ENCODE data around the gene EPAS1. TPM values are rescaled to one million over a fixed set of nuclear protein-coding genes. Genes with fewer than 3 reads are reported as not detected.

The EPAS1 gene
- total RNA-seq, 1 experiment from 2014 or later = 106 TPM

DNA sequence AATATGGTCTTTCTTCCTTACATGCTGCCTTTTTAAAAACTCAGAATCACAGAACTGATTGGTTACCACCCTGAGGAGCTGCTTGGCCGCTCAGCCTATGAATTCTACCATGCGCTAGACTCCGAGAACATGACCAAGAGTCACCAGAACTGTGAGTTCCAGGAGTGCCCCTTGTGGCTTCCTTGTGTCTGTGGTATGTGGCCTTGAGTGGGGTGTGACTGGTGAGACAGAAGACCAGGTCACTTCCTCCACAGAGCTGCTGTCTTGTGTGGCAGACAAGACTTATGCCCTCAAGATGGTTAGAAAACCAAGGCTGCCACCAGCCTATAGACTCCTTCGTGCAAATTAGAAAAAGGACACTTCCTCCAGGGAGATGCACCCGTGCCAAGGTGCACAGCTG, 72.6 kb downstream of the EPAS1 start:
- POLR2A ChIA-PET = no interaction called here
- 0 out of 2 replicates have a peak, but pooled peaks cover 3% of the 10 kb centered on the region for H3K4me1 ChIP-seq (ENCODE audit: control insufficient read depth, insufficient read depth, low read length)
- H3K27me3 ChIP-seq (ENCODE audit: control insufficient read depth, insufficient read depth, low read length) = no peaks in the 10 kb centered on the region
- in situ Hi-C loops (cut with HindIII; ENCODE audit: low pct_unique_long_range_greater_than_20kb, low sequenced_read_pairs) (no loop called here), intact Hi-C loops (cut with micrococcal nuclease; ENCODE audit: unreplicated experiment) (loop anchor here (5.0 kb wide), 1 partner anchor 377 kb away; no protein-coding TSS in a partner anchor)
- no peaks in the 10 kb centered on the region; the same call in none of the 2 replicates for H3K36me3 ChIP-seq (ENCODE audit: control insufficient read depth, insufficient read depth, low read length)
- CTCF ChIA-PET = no interaction called here
- TF ChIP-seq, protein P1, sequence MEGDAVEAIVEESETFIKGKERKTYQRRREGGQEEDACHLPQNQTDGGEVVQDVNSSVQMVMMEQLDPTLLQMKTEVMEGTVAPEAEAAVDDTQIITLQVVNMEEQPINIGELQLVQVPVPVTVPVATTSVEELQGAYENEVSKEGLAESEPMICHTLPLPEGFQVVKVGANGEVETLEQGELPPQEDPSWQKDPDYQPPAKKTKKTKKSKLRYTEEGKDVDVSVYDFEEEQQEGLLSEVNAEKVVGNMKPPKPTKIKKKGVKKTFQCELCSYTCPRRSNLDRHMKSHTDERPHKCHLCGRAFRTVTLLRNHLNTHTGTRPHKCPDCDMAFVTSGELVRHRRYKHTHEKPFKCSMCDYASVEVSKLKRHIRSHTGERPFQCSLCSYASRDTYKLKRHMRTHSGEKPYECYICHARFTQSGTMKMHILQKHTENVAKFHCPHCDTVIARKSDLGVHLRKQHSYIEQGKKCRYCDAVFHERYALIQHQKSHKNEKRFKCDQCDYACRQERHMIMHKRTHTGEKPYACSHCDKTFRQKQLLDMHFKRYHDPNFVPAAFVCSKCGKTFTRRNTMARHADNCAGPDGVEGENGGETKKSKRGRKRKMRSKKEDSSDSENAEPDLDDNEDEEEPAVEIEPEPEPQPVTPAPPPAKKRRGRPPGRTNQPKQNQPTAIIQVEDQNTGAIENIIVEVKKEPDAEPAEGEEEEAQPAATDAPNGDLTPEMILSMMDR (IDR thresholded peaks at IDR 0.05) = no peak
- TF ChIP-seq, protein P2, sequence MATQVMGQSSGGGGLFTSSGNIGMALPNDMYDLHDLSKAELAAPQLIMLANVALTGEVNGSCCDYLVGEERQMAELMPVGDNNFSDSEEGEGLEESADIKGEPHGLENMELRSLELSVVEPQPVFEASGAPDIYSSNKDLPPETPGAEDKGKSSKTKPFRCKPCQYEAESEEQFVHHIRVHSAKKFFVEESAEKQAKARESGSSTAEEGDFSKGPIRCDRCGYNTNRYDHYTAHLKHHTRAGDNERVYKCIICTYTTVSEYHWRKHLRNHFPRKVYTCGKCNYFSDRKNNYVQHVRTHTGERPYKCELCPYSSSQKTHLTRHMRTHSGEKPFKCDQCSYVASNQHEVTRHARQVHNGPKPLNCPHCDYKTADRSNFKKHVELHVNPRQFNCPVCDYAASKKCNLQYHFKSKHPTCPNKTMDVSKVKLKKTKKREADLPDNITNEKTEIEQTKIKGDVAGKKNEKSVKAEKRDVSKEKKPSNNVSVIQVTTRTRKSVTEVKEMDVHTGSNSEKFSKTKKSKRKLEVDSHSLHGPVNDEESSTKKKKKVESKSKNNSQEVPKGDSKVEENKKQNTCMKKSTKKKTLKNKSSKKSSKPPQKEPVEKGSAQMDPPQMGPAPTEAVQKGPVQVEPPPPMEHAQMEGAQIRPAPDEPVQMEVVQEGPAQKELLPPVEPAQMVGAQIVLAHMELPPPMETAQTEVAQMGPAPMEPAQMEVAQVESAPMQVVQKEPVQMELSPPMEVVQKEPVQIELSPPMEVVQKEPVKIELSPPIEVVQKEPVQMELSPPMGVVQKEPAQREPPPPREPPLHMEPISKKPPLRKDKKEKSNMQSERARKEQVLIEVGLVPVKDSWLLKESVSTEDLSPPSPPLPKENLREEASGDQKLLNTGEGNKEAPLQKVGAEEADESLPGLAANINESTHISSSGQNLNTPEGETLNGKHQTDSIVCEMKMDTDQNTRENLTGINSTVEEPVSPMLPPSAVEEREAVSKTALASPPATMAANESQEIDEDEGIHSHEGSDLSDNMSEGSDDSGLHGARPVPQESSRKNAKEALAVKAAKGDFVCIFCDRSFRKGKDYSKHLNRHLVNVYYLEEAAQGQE (IDR thresholded peaks at IDR 0.05; ENCODE audit: insufficient read depth in 1 of 2, low read depth in 2 of 2, low read length in 1 of 2) = no peak
- no peak for TF ChIP-seq POLR2AphosphoS5 (IDR thresholded peaks at IDR 0.05; ENCODE audit: low read depth, low read length)
- no peak for TF ChIP-seq TCF7L2 (IDR thresholded peaks at IDR 0.05; ENCODE audit: low read depth, low read length)
- no peak for TF ChIP-seq SIN3A (IDR thresholded peaks at IDR 0.05; ENCODE audit: borderline replicate concordance, insufficient read depth, low read depth, low read length)
- H3K4me3 ChIP-seq (ENCODE audit: low read depth in 2 of 2, low read length in 2 of 2) = no peak overlapping the region
- H3K27ac ChIP-seq (ENCODE audit: low read length) = no peak overlapping the region
- no TSS peak for BruUV-seq (replicated peaks)
- ATAC-seq (no peak), DNase-seq (ENCODE audit: low read depth, low spot score) (no peak)
- no peaks in the 10 kb centered on the region for H3K9me3 ChIP-seq (ENCODE audit: control insufficient read depth, insufficient read depth, low read depth, low read length)

DNA sequence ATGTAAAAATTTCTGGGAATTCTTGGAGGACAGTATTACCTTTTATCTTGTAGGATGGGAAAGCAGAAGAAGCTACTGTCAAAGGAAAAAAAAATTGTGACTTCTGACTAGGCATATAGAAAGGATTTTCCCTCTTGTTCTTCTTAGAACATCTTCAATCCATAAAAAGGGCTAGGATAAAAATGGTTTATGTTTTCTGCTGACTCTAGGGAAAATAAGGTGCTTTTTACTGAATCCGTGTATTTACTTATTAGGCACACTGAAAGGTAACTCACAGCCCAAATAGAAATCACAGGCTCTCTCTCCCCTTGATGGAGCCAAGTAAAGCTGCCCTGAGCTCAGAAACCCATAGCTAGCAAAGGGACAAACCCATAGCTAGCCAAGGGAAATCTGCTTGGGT, 74.6 kb downstream of the EPAS1 start:
- intact Hi-C loops (cut with micrococcal nuclease; ENCODE audit: unreplicated experiment) (no loop called here), in situ Hi-C loops (cut with HindIII; ENCODE audit: low pct_unique_long_range_greater_than_20kb, low sequenced_read_pairs) (no loop called here)
- Histone ChIP-seq H3K27me3 (ENCODE audit: control insufficient read depth, insufficient read depth, low read length) (no peaks in the 10 kb centered on the region), H3K9me3 (ENCODE audit: control insufficient read depth, insufficient read depth, low read depth, low read length) (no peaks in the 10 kb centered on the region), H3K27ac (ENCODE audit: low read length) (no peak overlapping the region), H3K4me3 (ENCODE audit: low read depth in 2 of 2, low read length in 2 of 2) (no peak overlapping the region), H3K36me3 (ENCODE audit: control insufficient read depth, insufficient read depth, low read length) (no peaks in the 10 kb centered on the region; the same call in 1 of the 2 replicates), H3K4me1 (ENCODE audit: control insufficient read depth, insufficient read depth, low read length) (no peaks in the 10 kb centered on the region)
- DNase-seq (ENCODE audit: low read depth, low spot score) (no peak), ATAC-seq (no peak)
- no TSS peak for BruUV-seq (replicated peaks)
- TF ChIP-seq TCF7L2 (IDR thresholded peaks at IDR 0.05; ENCODE audit: low read depth, low read length) (no peak), POLR2AphosphoS5 (IDR thresholded peaks at IDR 0.05; ENCODE audit: low read depth, low read length) (no peak), SIN3A (IDR thresholded peaks at IDR 0.05; ENCODE audit: borderline replicate concordance, insufficient read depth, low read depth, low read length) (no peak)
- TF ChIP-seq, protein P1 (IDR thresholded peaks at IDR 0.05) = no peak
- TF ChIP-seq, protein P2 (IDR thresholded peaks at IDR 0.05; ENCODE audit: insufficient read depth in 1 of 2, low read depth in 2 of 2, low read length in 1 of 2) = no peak
- ChIA-PET POLR2A (no interaction called here), CTCF (no interaction called here)

Data from Panc1 (cell line).